Fibroblast of lung (primary cell): ENCODE results near the gene ASB11.

Experiments used
- EZH2 ChIP-seq: IDR thresholded peaks from 2 replicates; pipeline ENCODE4 v1.5.1; 2012; ENCODE audit warnings: low read length, control low read depth, mild to moderate bottlenecking; ENCODE audit errors: missing control alignments
- TF ChIP-seq, protein P1 (sequence below), 2 donors: IDR thresholded peaks in 1 of 2; conservative IDR thresholded peaks in 1 of 2; 1 replicate in 1 of 2; 2 replicates in 1 of 2; pipeline ENCODE4 v1.5.1; 2011 to 2012; ENCODE audit warnings: low read length in 2 of 2, control low read depth in 1 of 2, inconsistent platforms in 1 of 2, low read depth in 1 of 2, mild to moderate bottlenecking in 1 of 2

DNA sequence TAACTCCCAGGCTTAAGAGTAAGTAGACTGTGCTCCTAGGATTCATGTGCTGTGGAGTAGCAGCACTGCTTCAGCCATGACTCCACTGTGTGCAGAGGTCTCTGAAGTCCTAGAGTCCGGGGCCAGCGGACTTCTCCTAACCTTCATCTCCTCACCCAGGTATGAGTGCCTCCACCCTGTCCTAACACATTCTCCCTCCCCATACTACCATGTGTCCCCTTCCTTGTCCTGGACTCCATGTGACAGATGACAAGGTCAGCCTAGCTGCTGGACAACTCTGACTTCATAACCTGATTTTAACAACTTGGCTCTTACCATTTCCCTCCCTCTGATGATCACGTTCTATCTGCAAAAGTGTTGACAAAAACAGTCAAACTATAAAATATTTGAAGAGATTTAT is 16.7 kb downstream of the ASB11 start:
- TF ChIP-seq, protein P1, sequence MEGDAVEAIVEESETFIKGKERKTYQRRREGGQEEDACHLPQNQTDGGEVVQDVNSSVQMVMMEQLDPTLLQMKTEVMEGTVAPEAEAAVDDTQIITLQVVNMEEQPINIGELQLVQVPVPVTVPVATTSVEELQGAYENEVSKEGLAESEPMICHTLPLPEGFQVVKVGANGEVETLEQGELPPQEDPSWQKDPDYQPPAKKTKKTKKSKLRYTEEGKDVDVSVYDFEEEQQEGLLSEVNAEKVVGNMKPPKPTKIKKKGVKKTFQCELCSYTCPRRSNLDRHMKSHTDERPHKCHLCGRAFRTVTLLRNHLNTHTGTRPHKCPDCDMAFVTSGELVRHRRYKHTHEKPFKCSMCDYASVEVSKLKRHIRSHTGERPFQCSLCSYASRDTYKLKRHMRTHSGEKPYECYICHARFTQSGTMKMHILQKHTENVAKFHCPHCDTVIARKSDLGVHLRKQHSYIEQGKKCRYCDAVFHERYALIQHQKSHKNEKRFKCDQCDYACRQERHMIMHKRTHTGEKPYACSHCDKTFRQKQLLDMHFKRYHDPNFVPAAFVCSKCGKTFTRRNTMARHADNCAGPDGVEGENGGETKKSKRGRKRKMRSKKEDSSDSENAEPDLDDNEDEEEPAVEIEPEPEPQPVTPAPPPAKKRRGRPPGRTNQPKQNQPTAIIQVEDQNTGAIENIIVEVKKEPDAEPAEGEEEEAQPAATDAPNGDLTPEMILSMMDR (conservative IDR thresholded peaks at IDR 0.05 in 1 of 2, IDR thresholded peaks at IDR 0.05 in 1 of 2; ENCODE audit: low read depth in 1 of 2, low read length in 2 of 2), result no peak
- no peak for TF ChIP-seq EZH2
